Kidney (tissue), 14 donors: ENCODE measurements around the gene MLST8. TPM values are rescaled to one million over a fixed set of nuclear protein-coding genes. Genes with fewer than 3 reads are reported as not detected.
A peak's percentile ranks its signal among the peaks of the same experiment; 100 is the strongest.

ENCODE experiments used
- DNase-seq, 5 donors: peaks; one replicate each; pipeline ENCODE4 v3.0.0-alpha.2; 2013 to 2020
- FAIRE-seq: peaks from 2 replicates; lab custom pipeline; 2012; peaks lifted over from hg19 to GRCh38; lab: Jason Lieb, UNC
- H3K27ac ChIP-seq, 2 donors: one replicate each; pipeline ENCODE4 v1.7.0; 2013; ENCODE audit warnings: low read depth in 2 of 2, low read length in 2 of 2, inconsistent platforms in 1 of 2
- H3K27me3 ChIP-seq: one replicate; pipeline ENCODE4 v1.7.1; 2013; ENCODE audit warnings: low read length, inconsistent platforms; ENCODE audit not compliant: control insufficient read depth, insufficient read depth
- H3K36me3 ChIP-seq, 3 donors: one replicate each; pipeline versions ENCODE4 v1.7.0 to v1.7.1; 2013; ENCODE audit warnings: low read length in 3 of 3, control low read depth in 1 of 3, inconsistent platforms in 1 of 3; ENCODE audit not compliant: insufficient read depth in 3 of 3, control insufficient read depth in 2 of 3
- H3K4me1 ChIP-seq, 3 donors: one replicate each; pipeline versions ENCODE4 v1.7.0 to v1.7.1; 2013; ENCODE audit warnings: low read length in 3 of 3, inconsistent platforms in 1 of 3, low read depth in 1 of 3; ENCODE audit not compliant: control insufficient read depth in 2 of 3, insufficient read depth in 2 of 3
- H3K4me3 ChIP-seq, 3 donors: one replicate each; pipeline versions ENCODE4 v1.7.0 to v1.8.1; 2013; ENCODE audit warnings: low read length in 3 of 3, control low read depth in 1 of 3, inconsistent platforms in 1 of 3
- H3K9ac ChIP-seq, 3 donors: one replicate each; pipeline versions ENCODE4 v1.7.0 to v1.7.1; 2013; ENCODE audit warnings: low read length in 3 of 3, control low read depth in 1 of 3, inconsistent platforms in 1 of 3
- H3K9me3 ChIP-seq, 3 donors: one replicate each; pipeline versions ENCODE4 v1.7.0 to v1.7.1; 2013; ENCODE audit warnings: low read length in 3 of 3, control low read depth in 1 of 3, inconsistent platforms in 1 of 3; ENCODE audit not compliant: control insufficient read depth in 2 of 3, insufficient read depth in 1 of 3
- CTCF ChIP-seq: IDR thresholded peaks from 3 replicates; pipeline ENCODE4 v1.5.1; 2012; ENCODE audit warnings: mild to moderate bottlenecking, moderate library complexity, borderline replicate concordance; ENCODE audit not compliant: insufficient read depth; ENCODE audit errors: extremely low read depth
- intact Hi-C: fragments of 100-400 bp; cut with DNase I; formaldehyde crosslinking; loops from one replicate; pipeline ENCODE4 v1.11.1; 2022
- polyA plus RNA-seq: library from polyadenylated mRNA; stranded (reverse); fragments of 350-450 nt; fragmentation: Illumina TruSeq; extraction: RNeasy Lipid Tissue Mini Kit (QIAGEN cat#74804); gene quantifications from one replicate; pipeline ENCODE4 v1.2.3, GENCODE V29; 2014; ENCODE audit warnings: low read depth, low replicate concordance; ENCODE audit not compliant: insufficient read depth
- total RNA-seq: library from RNA; stranded (reverse); fragmentation: NEBNext Ultra II Directional; extraction: Animal tissue kit (Norgen Biotek cat#: 25700); gene quantifications from one replicate; pipeline ENCODE4 v1.2.1, GENCODE V29; 2021
- donor health status: control.
- donor health status: control.
- donor health status: control.
- donor health status: control.
- donor health status: control.
- donor health status: DM: yes; HTN: yes; CAD: no.
- donor health status: Normal renal cell carcinoma (clear cell type).

The MLST8 gene
- total and polyA plus RNA-seq, 2 donors from 2014 or later, result 34.0 to 63.3 TPM

GRCh38 chr16:2251296-2252111, 46.2 kb downstream of the MLST8 start, which contains the start of gene ECI1:
Gene ECI1 (minus strand): TSS chr16:2251587. CDS start chr16:2251566, 21 bp downstream.
- DNase-seq (peak; percentile 93 to 99 (median 96)), FAIRE-seq (peak; percentile 30)
- peaks cover 0 to 22% (median 5%) of the 10 kb centered on the region in 3 donors for H3K36me3 ChIP-seq
- peak within 1 kb of the TSS; percentile 33 to 62 (median 54) for H3K9ac ChIP-seq
- H3K27ac ChIP-seq, result peak within 1 kb of the TSS; percentile 62 to 79
- intact Hi-C loops, result no loop called here
- no peaks in the 10 kb centered on the region for H3K27me3 ChIP-seq
- peak within 1 kb of the TSS; percentile 24 to 78 (median 77) for H3K4me3 ChIP-seq
- no peaks in the 10 kb centered on the region for H3K9me3 ChIP-seq
- peaks cover 0 to 10% (median 0%) of the 10 kb centered on the region in 3 donors for H3K4me1 ChIP-seq
- TF ChIP-seq CTCF, result peak; percentile 52

- FAIRE-seq (no peak), DNase-seq (no peak)
- no peak for TF ChIP-seq CTCF
- Histone ChIP-seq H3K27me3 (no peaks in the 10 kb centered on the region), H3K4me1 (peaks cover 0 to 10% (median 0%) of the 10 kb centered on the region in 3 donors), H3K9ac (no peak overlapping the region), H3K4me3 (no peak overlapping the region), H3K9me3 (no peaks in the 10 kb centered on the region), H3K36me3 (peaks cover 2 to 30% (median 13%) of the 10 kb centered on the region in 3 donors), H3K27ac (no peak overlapping the region)
- intact Hi-C loops, result no loop called here
These were observed 47.5 kb downstream of the MLST8 start for GRCh38 chr16:2252806-2253148.

- Histone ChIP-seq H3K9me3 (no peaks in the 10 kb centered on the region), H3K9ac (no peak overlapping the region), H3K27ac (no peak overlapping the region), H3K36me3 (peaks cover 2 to 32% (median 15%) of the 10 kb centered on the region in 3 donors), H3K27me3 (no peaks in the 10 kb centered on the region), H3K4me3 (no peak overlapping the region), H3K4me1 (peaks cover 0 to 10% (median 0%) of the 10 kb centered on the region in 3 donors)
- DNase-seq (no peak), FAIRE-seq (no peak)
- TF ChIP-seq CTCF, result no peak
- intact Hi-C loops, result no loop called here
These were observed 48.0 kb downstream of the MLST8 start for GRCh38 chr16:2253293-2253692.
